HG02943 (cell line): ENCODE results near the gene MIPEP.

Source experiments
- ATAC-seq: cut with Tn5 transposase; IDR thresholded peaks from one replicate; pipeline ENCODE4 v1.9.1; 2021; ENCODE audit warnings: mild to moderate bottlenecking, low read depth, moderate library complexity; ENCODE audit not compliant: unreplicated experiment

MIPEP gene

DNA sequence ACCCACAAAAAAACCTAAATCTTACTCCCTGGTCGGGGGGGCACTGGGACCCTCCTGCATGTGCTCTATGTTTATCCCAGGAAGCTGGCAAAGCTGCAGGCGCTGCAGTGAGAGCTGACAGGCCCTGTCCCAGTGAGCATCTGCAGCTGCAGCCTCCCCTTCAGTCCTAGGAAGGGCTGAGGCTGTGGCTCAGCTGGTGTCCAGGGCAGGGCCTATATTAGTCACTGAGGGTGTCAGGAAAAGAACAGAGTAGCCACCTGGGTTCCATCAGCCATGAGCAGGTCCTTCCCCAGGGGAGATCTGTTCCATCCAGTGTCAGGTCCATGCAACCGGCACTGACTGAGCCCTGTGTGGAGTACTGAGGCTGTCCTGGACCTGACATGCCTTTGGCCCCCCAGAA lies 198.5 kb downstream of the MIPEP start:
- ATAC-seq: no peak

DNA sequence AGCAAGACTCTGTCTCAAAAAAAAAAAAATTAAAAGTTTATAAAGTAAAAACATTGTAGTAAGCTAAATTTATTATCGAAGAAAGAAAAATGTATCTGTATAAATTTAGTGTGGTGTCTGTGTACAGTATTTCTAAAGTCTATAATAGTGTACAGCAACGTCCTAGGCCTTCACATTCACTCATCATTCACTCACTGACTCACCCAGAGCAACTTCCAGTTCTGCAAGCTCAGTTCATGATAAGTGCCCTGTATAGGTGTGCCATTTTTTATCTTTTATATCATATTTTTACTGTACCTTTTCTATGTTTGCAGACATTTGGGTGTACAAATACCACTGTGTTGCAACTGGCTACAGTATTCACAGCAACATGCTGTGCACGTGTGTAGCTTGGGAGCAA lies 200.9 kb downstream of the MIPEP start:
- ATAC-seq: no peak

DNA sequence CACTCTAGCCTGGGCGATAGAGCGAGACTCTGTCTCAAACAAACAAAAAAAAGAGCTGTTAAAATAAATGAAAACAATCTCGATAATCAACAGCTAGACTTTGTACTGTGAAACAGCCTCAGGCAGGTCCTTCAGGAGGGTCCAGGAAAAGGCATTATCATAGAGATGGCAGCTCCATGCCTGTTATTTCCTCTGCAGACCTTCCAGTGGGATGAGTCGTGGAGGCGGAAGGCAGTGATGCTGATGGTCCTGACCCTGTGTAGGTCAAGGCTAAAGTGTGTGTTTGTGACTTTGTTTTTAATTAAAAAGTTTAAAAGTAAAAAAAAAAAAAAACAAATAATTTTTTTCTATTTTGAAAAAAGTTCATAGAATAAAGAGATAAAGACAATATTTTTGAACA lies 201.6 kb downstream of the MIPEP start:
- ATAC-seq: no peak

DNA sequence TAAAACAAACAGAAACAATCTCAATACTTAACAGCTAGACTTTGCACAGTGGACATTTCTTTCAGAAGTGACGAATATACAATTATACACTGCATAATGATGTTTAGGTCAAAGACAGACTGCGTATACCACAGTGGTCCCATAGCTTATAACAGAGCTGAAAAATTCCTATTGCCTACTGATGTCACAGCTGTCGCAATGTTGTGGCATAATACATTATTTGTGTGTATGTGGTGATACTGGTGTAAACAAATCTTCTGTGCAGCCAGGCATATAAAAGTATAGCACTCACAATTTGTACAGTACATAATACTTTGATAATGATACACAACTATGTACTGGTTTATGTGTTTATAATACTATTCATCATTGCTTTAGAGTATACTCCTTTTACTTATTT lies 202.3 kb downstream of the MIPEP start:
- no peak for ATAC-seq

DNA sequence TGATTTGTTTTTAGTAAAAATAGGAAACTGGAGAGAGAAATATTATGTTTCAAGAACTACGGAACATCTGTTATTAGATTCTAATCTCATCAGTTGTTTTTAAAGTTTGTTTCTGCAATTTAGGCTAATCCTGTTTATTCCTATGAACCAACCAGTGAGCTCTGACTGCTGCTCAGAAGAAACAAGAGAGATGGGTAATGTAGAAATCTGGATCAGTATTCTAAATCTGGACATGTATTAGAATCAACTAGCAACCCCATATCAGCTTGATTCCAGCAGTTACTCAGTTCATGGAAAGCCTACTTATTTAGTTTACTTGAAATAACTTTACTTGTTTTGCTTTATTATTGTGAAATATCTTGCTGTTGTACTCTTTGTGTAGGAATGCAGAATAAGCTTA lies 203.8 kb downstream of the MIPEP start:
- ATAC-seq: no peak

DNA sequence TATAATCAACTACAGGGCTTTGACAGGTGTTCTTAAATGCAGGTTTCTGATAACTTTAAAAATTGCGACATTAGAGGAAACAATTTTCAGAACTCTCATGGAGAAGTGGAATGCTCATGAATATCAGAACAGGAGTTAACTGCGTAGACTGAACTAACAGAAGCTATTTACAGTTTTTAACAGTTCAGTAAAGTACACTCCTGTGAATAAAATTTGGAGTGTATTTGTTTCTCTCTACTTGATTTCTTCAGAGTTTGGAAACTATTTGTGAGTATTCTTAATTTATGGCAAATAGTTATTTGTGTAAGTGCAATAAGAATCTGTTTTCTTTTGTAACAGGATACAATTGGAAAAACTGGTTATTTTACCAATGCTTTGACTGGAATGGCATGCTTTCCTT lies 204.6 kb downstream of the MIPEP start:
- ATAC-seq: no peak

DNA sequence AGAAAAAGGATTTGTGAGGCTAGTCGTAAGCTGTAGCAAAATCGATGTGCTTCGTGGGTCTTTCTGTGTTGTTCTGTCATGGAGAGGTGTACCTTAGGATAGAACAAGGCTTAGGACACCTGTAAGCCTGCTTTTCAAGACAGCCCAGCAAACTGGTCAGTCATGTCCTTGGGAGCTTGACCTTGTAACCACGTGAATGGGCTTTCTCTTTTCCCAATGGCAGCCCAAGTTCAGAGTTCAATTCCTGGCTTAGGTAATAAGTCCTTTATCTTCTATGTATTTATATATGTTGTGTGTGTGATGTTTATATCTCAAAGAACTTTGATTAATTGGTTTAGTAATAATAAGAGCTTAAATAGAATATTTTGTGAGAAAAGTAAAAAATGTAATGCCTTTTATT lies 206.1 kb downstream of the MIPEP start:
- ATAC-seq: no peak

DNA sequence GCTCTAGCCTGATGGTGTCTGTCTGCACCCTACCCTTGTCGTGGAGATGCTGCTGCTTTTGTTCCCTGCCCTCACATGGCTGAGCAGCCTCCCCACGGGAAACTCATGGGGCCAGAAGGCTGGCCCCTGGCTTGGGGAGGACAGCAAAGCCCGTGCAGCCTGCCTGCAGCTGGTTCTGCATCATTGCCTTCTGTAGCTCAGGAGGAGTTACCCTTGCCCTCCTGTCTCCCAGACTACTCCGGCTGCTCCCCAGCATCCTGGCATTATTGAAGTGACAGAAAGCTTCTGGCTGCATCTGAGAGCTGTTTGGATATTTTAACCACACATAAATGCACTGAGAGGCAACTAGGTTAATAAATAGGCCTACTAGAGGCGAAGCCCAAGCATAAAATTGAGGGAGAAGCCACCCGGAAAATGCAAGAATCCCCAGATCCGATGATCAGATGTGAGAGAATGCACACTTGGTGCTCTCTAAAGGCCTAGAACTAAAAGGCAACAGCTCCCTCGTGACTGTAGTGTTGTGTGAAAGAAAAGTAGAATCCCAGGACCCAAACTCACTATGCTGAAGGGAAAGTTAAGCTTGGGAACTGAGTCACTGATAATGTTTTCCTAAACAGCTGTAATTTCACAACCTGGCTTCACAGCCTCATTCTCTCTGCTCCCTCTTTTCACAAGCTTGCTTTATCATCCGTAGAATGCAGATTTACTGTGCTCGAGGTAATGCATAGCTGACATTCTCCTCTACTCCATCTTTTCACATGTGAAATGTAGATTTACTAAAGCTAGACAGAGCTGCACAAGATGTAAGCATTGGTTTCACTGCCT lies 208.1 kb downstream of the MIPEP start:
- no peak for ATAC-seq
